ENCODE results near the gene CRYBB3. TPM values are rescaled to one million over a fixed set of nuclear protein-coding genes. Genes with fewer than 3 reads are reported as not detected.

CRYBB3 gene
- total and polyA plus RNA-seq, 10 of the 15 experiments (the other 5 are each of a cell fraction or from before 2014, with no cell fraction given) = 0.26 TPM; not detected in 9

DNA sequence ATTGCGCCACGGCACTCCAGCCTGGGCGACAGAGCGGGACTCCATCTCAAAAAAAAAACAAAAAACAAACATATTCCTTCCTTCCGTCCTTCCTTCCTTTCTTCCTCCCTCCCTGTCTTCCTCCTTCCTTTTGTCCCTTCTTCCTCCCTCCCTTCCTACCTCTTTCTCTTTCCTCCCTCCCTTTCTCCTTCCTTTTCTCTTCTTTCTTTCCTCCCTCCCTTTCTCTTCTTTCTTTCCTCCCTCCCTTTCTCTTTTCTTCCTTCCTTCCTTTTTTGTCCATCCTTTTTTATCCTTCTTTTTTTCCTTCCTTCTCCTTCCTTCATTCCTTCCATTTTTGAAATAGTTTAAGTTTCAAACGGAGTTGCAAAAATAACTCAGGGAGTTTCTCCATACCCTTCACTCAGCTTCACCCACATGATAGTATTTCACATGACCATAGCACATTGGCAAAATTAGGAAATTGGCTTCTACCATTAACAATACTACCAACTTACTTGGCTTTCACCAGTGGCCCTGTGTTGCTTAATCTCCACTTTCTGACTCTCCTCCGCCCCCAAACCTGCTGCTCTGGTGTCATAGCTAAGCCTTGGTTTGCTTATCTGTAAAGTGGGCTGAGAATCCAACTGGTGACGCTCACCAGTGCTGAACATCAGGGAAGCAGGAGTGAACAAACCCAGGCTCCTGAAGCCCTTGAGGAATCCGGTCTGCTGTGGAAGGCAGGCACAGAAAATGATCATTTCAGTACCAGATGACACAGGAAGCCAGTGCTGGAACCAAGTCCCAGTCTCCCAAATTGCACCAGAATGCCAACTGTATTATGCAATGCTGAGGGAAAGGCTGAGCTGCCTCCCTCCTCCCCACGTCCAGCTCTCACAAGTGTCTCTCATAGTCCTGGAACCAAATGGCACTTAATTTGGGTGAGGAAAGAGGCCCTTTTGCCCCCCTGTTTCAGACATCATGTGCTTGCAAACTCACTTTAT is 17.2 kb upstream of the CRYBB3 start (continued):
- TF ChIP-seq STAT3 (IDR thresholded peaks at IDR 0.05; ENCODE audit: low read depth, low read length) = no peak
- TF ChIP-seq YY1 (IDR thresholded peaks at IDR 0.05; ENCODE audit: low read depth, low read length) = no peak
- no peak for TF ChIP-seq ETV6 (conservative IDR thresholded peaks at IDR 0.05 in 1 of 2, IDR thresholded peaks at IDR 0.05 in 1 of 2; ENCODE audit: borderline replicate concordance in 1 of 2, low read depth in 1 of 2)

DNA sequence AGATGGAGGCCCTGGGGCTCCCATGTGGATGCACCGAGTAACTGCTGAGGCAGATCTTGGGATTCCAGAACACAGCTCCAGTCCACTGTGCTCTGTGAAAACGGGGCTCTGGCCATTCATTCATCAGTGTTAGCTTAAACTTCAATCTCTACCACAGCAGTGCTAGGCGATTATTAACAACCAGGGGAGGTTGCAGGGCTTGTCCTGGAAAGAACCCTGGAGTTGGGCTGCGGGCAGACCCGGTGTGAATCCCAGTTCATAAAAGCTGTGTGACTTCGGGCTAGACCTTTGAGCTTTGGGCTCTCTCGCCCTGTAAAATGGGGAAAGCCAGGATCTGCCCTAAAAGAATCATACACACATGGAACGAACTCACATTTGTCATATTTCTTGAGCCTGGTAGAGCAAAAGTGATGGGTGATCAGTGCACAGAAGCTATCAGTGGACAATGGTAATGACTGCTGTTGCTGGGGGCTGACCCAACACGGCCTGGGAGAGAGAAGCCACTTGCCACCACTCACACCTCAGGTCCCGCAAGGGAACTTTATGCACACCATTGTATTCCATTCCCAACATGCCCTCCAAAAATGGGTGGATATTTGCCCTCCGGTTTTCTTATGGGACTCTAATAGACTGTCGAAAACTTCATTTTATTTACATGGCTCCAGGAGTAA is 15.6 kb upstream of the CRYBB3 start:
- 33% methylated on average over 12 of the region's 12 CpGs for WGBS (ENCODE audit: insufficient coverage, insufficient replicate concordance, low lambda C conversion rate, missing lambda C conversion rate)
- Histone ChIP-seq H3K27me3 (replicated peaks in 1 of 2; ENCODE audit: control insufficient read depth in 2 of 2, insufficient read depth in 2 of 2, low read length in 1 of 2) (no peaks in the 10 kb centered on the region), H3K9ac (ENCODE audit: control insufficient read depth, insufficient read depth, low read length) (no peak overlapping the region), H3K36me3 (ENCODE audit: control insufficient read depth in 2 of 2, insufficient read depth in 2 of 2, low read length in 1 of 2) (no peaks in the 10 kb centered on the region), H3K9me3 (replicated peaks; ENCODE audit: control insufficient read depth, insufficient read depth, low read length) (no peaks in the 10 kb centered on the region; the same call in 2 of the 3 replicates), H3K27ac (ENCODE audit: control insufficient read depth, insufficient read depth) (no peak overlapping the region), H3K79me2 (ENCODE audit: control insufficient read depth, insufficient read depth, low read length) (no peaks in the 10 kb centered on the region), H2AFZ (ENCODE audit: control insufficient read depth, low read depth, low read length) (no peak overlapping the region), H3K4me3 (no peak overlapping the region), H3K4me1 (ENCODE audit: control insufficient read depth, insufficient read depth, low read length) (no peaks in the 10 kb centered on the region), H4K20me1 (ENCODE audit: control insufficient read depth, insufficient read depth) (no peaks in the 10 kb centered on the region), H3K4me2 (ENCODE audit: control insufficient read depth, insufficient read depth) (no peak overlapping the region)
- POLR2A ChIA-PET = no interaction called here
- TF ChIP-seq SREBF2 (IDR thresholded peaks at IDR 0.05; ENCODE audit: low read length) = no peak
- FAIRE-seq = no peak
- SMC1A ChIA-PET (ENCODE audit: uncharacterized antibody, unreplicated experiment) = interaction anchor here (1.3 kb wide), 1 partner anchor 9 kb away, joined by 4 read pairs; no protein-coding TSS in a partner anchor
- RAD21 ChIA-PET (ENCODE audit: unreplicated experiment) = no interaction called here
- no peak for ATAC-seq
- BruUV-seq (replicated peaks) = no TSS peak
- in situ Hi-C loops (cut with MboI) (no loop called here), intact Hi-C loops (cut with micrococcal nuclease; ENCODE audit: unreplicated experiment) (no loop called here)
- CTCF ChIA-PET = no interaction called here
- no peak for DNase-seq (ENCODE audit: low read depth, low spot score)

Measured in GM12878 (cell line).